SK-N-SH (cell line): ENCODE results near the gene YAP1. TPM values are rescaled to one million over a fixed set of nuclear protein-coding genes. Genes with fewer than 3 reads are reported as not detected.
A peak's percentile ranks its signal among the peaks of the same experiment; 100 is the strongest.

Source experiments
- CTCF ChIA-PET: fragments of 300-600, 350-600 bp; formaldehyde crosslinking; extraction: SDS; loops from one replicate; lab custom pipeline; 2021; lab: Yijun Ruan, JAX
- POLR2A ChIA-PET: fragments of 350-600 bp; sonication (Branson Sonifier 250); formaldehyde crosslinking; extraction: SDS; loops from one replicate; lab custom pipeline; 2020; ENCODE audit warnings: antibody characterized with exemption, inconsistent platforms; lab: Yijun Ruan, JAX
- DNase-seq: peaks from one replicate; pipeline ENCODE4 v3.0.0; 2012
- H2AFZ ChIP-seq: fragments of 200-600 bp; sonication (generic); 2 replicates; pipeline ENCODE4 v1.8.1; 2016; ENCODE audit warnings: antibody characterized with exemption, mild to moderate bottlenecking, low read depth
- H3F3A ChIP-seq: fragments of 200-600 bp; sonication (generic); replicated peaks from 2 replicates; pipeline ENCODE3; 2016; ENCODE audit warnings: antibody characterized with exemption, mild to moderate bottlenecking; ENCODE audit not compliant: insufficient read depth
- H3K27ac ChIP-seq, 2 experiments: fragments of 200-500 bp in 1 of 2; fragments of 200-600 bp in 1 of 2; sonication (Bioruptor generic) in 1 of 2; sonication (generic), shearing (Covaris generic) in 1 of 2; 2 replicates each; pipeline versions ENCODE4 v1.5.1 to v1.6.1; 2014 to 2016; ENCODE audit warnings: low read depth in 2 of 2, inconsistent platforms in 1 of 2, low read length in 1 of 2, mild to moderate bottlenecking in 1 of 2, mixed read lengths in 1 of 2
- H3K27me3 ChIP-seq: fragments of 200-600 bp; sonication (generic), shearing (Covaris generic); 2 replicates; pipeline ENCODE4 v1.6.1; 2016; ENCODE audit warnings: mixed run types; ENCODE audit not compliant: insufficient read depth
- H3K36me3 ChIP-seq, 2 experiments: fragments of 200-500 bp in 1 of 2; fragments of 200-600 bp in 1 of 2; sonication (Bioruptor generic) in 1 of 2; sonication (generic) in 1 of 2; replicated peaks in 1 of 2; 2 replicates each; pipeline versions ENCODE3 to v1.5.1; 2014 to 2016; ENCODE audit warnings: low read length in 1 of 2, mild to moderate bottlenecking in 1 of 2; ENCODE audit not compliant: insufficient read depth in 2 of 2, control insufficient read depth in 1 of 2
- H3K4me1 ChIP-seq, 2 experiments: fragments of 200-500 bp in 1 of 2; fragments of 200-600 bp in 1 of 2; sonication (Bioruptor generic) in 1 of 2; sonication (generic), shearing (Covaris generic) in 1 of 2; 2 replicates each; pipeline versions ENCODE4 v1.5.1 to v1.6.1; 2014 to 2016; ENCODE audit warnings: low read depth in 1 of 2, low read length in 1 of 2, mixed run types in 1 of 2; ENCODE audit not compliant: insufficient read depth in 2 of 2, control insufficient read depth in 1 of 2
- H3K4me2 ChIP-seq: fragments of 200-600 bp; sonication (generic), shearing (Covaris generic); 2 replicates; pipeline ENCODE4 v1.6.1; 2017; ENCODE audit warnings: mixed run types
- H3K4me3 ChIP-seq, 2 experiments: fragments of 200-500 bp in 1 of 2; fragments of 200-600 bp in 1 of 2; sonication (Bioruptor generic) in 1 of 2; sonication (generic), shearing (Covaris generic) in 1 of 2; 2 replicates each; pipeline versions ENCODE4 v1.5.1 to v1.8.1; 2014 to 2016; ENCODE audit warnings: low read depth in 2 of 2, inconsistent platforms in 1 of 2, low read length in 1 of 2, mild to moderate bottlenecking in 1 of 2, mixed read lengths in 1 of 2, moderate library complexity in 1 of 2
- H3K79me2 ChIP-seq: fragments of 200-600 bp; sonication (generic); 2 replicates; pipeline ENCODE4 v1.8.1; 2017; ENCODE audit warnings: mild to moderate bottlenecking; ENCODE audit not compliant: insufficient read depth
- H3K9ac ChIP-seq: fragments of 200-600 bp; sonication (generic); 2 replicates; pipeline ENCODE4 v1.6.1; 2017; ENCODE audit warnings: mixed run types
- H3K9me2 ChIP-seq: fragments of 200-600 bp; sonication (generic); 2 replicates; pipeline ENCODE4 v1.6.1; 2017; ENCODE audit warnings: mixed run types
- H3K9me3 ChIP-seq: fragments of 200-600 bp; sonication (generic); 2 replicates; pipeline ENCODE4 v1.6.1; 2017; ENCODE audit warnings: mixed run types, mild to moderate bottlenecking, moderate library complexity
- H4K20me1 ChIP-seq: fragments of 200-600 bp; sonication (generic); 2 replicates; pipeline ENCODE4 v1.6.1; 2017; ENCODE audit warnings: mild to moderate bottlenecking, mixed run types; ENCODE audit not compliant: insufficient read depth
- CHD2 ChIP-seq: fragments of 150-350 bp; IDR thresholded peaks from 2 replicates; pipeline ENCODE4 v1.6.1; 2018; ENCODE audit warnings: low read length; ENCODE audit not compliant: partially characterized antibody
- ELF1 ChIP-seq: IDR thresholded peaks from 2 replicates; pipeline ENCODE4 v1.4.0; 2012
- EZH2phosphoT487 ChIP-seq: fragments of 200-600 bp; sonication (generic); IDR thresholded peaks from 2 replicates; pipeline ENCODE4 v1.6.1; 2017; ENCODE audit warnings: low read depth, mixed run types, mild to moderate bottlenecking, antibody characterized with exemption, moderate library complexity, borderline replicate concordance
- FOXJ3 ChIP-seq: sonication (generic); formaldehyde crosslinking; IDR thresholded peaks from 2 replicates; pipeline ENCODE4 v1.5.1; 2020; ENCODE audit warnings: mild to moderate bottlenecking, missing genetic modification reagents
- IRF3 ChIP-seq: fragments of 150-350 bp; IDR thresholded peaks from 2 replicates; pipeline ENCODE4 v1.6.1; 2016; ENCODE audit warnings: mild to moderate bottlenecking, low read depth, low read length
- MAX ChIP-seq: IDR thresholded peaks from 2 replicates; pipeline ENCODE4 v1.4.0; 2012; ENCODE audit warnings: low read depth
- MEF2A ChIP-seq: IDR thresholded peaks from 2 replicates; pipeline ENCODE4 v1.4.0; 2012; ENCODE audit warnings: low read depth, borderline replicate concordance
- MXI1 ChIP-seq: IDR thresholded peaks from 2 replicates; pipeline ENCODE4 v1.6.1; 2012; ENCODE audit warnings: mild to moderate bottlenecking, low read depth, low read length, improper control_type of control experiment
- NFIC ChIP-seq: IDR thresholded peaks from 2 replicates; pipeline ENCODE4 v1.4.0; 2012; ENCODE audit warnings: borderline replicate concordance
- PBX3 ChIP-seq: IDR thresholded peaks from 2 replicates; pipeline ENCODE4; 2012
- POLR2AphosphoS5 ChIP-seq: IDR thresholded peaks from 2 replicates; pipeline ENCODE4 v1.6.1; 2012; ENCODE audit warnings: low read depth, low read length
- RAD21 ChIP-seq: IDR thresholded peaks from 2 replicates; pipeline ENCODE4 v1.6.1; 2012; ENCODE audit warnings: mild to moderate bottlenecking, low read length
- RXRA ChIP-seq: IDR thresholded peaks from 2 replicates; pipeline ENCODE4 v1.4.0; 2012; ENCODE audit warnings: low read depth, mild to moderate bottlenecking, borderline replicate concordance
- SMC3 ChIP-seq: IDR thresholded peaks from 2 replicates; pipeline ENCODE4 v1.6.1; 2012; ENCODE audit warnings: low read depth, low read length, improper control_type of control experiment
- TAF1 ChIP-seq: IDR thresholded peaks from 2 replicates; pipeline ENCODE4 v1.6.1; 2012; ENCODE audit warnings: low read depth, mild to moderate bottlenecking, low read length, moderate library complexity, borderline replicate concordance
- TCF12 ChIP-seq: IDR thresholded peaks from 2 replicates; pipeline ENCODE4 v1.4.0; 2012
- TEAD4 ChIP-seq: IDR thresholded peaks from 2 replicates; pipeline ENCODE4 v1.4.0; 2012; ENCODE audit warnings: mild to moderate bottlenecking, borderline replicate concordance; ENCODE audit not compliant: insufficient read depth
- ZBTB33 ChIP-seq: IDR thresholded peaks from 2 replicates; pipeline ENCODE4 v1.4.0; 2012; ENCODE audit warnings: low read depth, borderline replicate concordance
- WGBS: methylation state at CpG from one replicate; pipeline ENCODE4 v1.1.6; 2017; ENCODE audit warnings: low lambda C conversion rate; 5-methylcytosine and 5-hydroxymethylcytosine counted together
- polyA plus RNA-seq, 3 experiments: library from polyadenylated mRNA; depleted of rRNA; stranded (reverse); fragments of >200 nt; gene quantifications; 2 replicates each; pipeline ENCODE4 v1.2.3, GENCODE V29; 2012
- TF ChIP-seq, protein P1 (sequence below): IDR thresholded peaks from 2 replicates; pipeline ENCODE4 v1.4.0; 2012; ENCODE audit warnings: low read depth, borderline replicate concordance

YAP1 gene
- polyA plus RNA-seq, 1 of the 3 experiments (the other 2 are of a cell fraction), result 53.2 TPM

- TF ChIP-seq, protein P1, sequence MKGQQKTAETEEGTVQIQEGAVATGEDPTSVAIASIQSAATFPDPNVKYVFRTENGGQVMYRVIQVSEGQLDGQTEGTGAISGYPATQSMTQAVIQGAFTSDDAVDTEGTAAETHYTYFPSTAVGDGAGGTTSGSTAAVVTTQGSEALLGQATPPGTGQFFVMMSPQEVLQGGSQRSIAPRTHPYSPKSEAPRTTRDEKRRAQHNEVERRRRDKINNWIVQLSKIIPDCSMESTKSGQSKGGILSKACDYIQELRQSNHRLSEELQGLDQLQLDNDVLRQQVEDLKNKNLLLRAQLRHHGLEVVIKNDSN, result no peak
- TF ChIP-seq EZH2phosphoT487, result no peak
- TF ChIP-seq TEAD4, result no peak
- no peak for TF ChIP-seq SMC3
- TF ChIP-seq RXRA, result 0 out of 2 replicates have a peak, but pooled peaks have one; percentile 37
- no peak for TF ChIP-seq TAF1
- TF ChIP-seq POLR2AphosphoS5, result no peak
- TF ChIP-seq FOXJ3 (CRISPR knock-in tag), result no peak
These were observed 110.7 kb downstream of the YAP1 start (continued) for GRCh38 chr11:102220728-102221467.

- POLR2A ChIA-PET, result no interaction called here
- WGBS, result 50% methylated on average over 2 of the region's 2 CpGs
These were observed 113.6 kb downstream of the YAP1 start for GRCh38 chr11:102223859-102224258.

More at GRCh38 chr11:102223859-102224258, 113.6 kb downstream of the YAP1 start:
- H4K20me1 ChIP-seq, result no peaks in the 10 kb centered on the region
- H2AFZ ChIP-seq, result no peak overlapping the region
- H3F3A ChIP-seq, result peaks cover 65% of the 10 kb centered on the region
- peaks cover 0 to 38% of the 10 kb centered on the region in 2 experiments; a peak in 3 of 4 replicates for H3K4me1 ChIP-seq
- H3K4me3 ChIP-seq, result no peak overlapping the region
- H3K36me3 ChIP-seq, result peaks cover 5 to 59% of the 10 kb centered on the region in 2 experiments
- H3K9me3 ChIP-seq, result no peaks in the 10 kb centered on the region
- TF ChIP-seq ZBTB33 (no peak), CHD2 (no peak), MAX (no peak), TEAD4 (no peak), ELF1 (no peak), MEF2A (no peak), MXI1 (no peak), RAD21 (no peak), PBX3 (no peak), NFIC (no peak), TCF12 (no peak), IRF3 (no peak)
- H3K27ac ChIP-seq, result peak overlapping the region in 1 of 2 experiments; percentile 87; a peak in 3 of 4 replicates
- CTCF ChIA-PET, result no interaction called here
- H3K9ac ChIP-seq, result no peak overlapping the region
- no peak for DNase-seq
- H3K9me2 ChIP-seq, result no peaks in the 10 kb centered on the region
- no peak overlapping the region for H3K4me2 ChIP-seq
- no peaks in the 10 kb centered on the region for H3K27me3 ChIP-seq
- peaks cover 46% of the 10 kb centered on the region for H3K79me2 ChIP-seq
